Caki2 (cell line): ENCODE results near the gene C1orf35. TPM values are rescaled to one million over a fixed set of nuclear protein-coding genes. Genes with fewer than 3 reads are reported as not detected.
A peak's percentile ranks its signal among the peaks of the same experiment; 100 is the strongest.

Experiments
- DNase-seq: peaks from one replicate; pipeline ENCODE4 v3.0.0-alpha.2; 2015; ENCODE audit warnings: low read depth
- in situ Hi-C: cut with HindIII; loops from 2 replicates; pipeline ENCODE4 v1.10.0; 2016; ENCODE audit warnings: low sequenced_read_pairs, low pct_unique_long_range_greater_than_20kb, mixed read lengths
- total RNA-seq: library from RNA; depleted of rRNA; stranded (reverse); fragments of >200 nt; shearing (Covaris generic); gene quantifications from 2 replicates; pipeline ENCODE4 v1.2.3, GENCODE V29; 2014; ENCODE audit warnings: low replicate concordance

Gene C1orf35
- total RNA-seq, 1 experiment from 2014 or later: 61.2 TPM

DNA sequence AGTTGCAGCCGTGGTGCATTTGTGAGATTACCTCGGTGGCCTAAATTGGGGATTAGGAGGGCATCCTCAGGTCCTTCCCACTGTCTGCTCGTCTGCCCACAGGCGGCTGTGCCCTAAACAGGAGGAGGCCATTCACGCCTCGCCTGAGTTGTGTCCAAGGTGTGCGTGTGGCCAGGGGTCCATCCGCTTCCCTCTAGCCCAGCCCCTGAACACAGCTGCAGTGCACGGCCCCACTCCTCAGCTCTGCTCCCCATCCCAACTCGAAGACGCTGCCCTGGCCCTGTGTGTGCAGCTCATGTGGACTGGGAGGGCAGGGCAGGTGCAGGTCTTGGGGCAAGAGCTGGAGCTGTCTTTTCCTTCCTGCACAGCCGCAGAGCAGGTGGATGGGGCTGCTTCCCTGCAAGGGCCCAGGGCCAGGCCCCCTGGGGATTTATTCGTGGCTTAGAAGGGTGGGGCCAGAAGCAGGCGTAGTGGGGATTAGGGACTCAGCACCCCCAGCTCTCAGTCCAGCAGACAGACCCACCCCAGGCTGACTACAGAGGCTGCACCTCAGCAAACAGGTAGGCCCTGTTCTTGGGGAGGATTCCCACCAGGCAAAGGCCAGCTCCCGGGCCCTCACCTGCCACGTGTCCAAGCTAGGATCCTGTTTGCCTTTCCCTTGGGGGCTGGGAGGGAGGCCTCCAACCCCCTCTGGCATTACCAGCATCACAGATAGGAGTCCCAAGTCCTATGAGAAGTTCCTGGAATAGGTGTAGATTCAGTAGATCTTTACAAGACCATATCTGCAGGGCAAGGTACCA lies 41.3 kb upstream of the C1orf35 start:
- DNase-seq: no peak
- in situ Hi-C loops: no loop called here

DNA sequence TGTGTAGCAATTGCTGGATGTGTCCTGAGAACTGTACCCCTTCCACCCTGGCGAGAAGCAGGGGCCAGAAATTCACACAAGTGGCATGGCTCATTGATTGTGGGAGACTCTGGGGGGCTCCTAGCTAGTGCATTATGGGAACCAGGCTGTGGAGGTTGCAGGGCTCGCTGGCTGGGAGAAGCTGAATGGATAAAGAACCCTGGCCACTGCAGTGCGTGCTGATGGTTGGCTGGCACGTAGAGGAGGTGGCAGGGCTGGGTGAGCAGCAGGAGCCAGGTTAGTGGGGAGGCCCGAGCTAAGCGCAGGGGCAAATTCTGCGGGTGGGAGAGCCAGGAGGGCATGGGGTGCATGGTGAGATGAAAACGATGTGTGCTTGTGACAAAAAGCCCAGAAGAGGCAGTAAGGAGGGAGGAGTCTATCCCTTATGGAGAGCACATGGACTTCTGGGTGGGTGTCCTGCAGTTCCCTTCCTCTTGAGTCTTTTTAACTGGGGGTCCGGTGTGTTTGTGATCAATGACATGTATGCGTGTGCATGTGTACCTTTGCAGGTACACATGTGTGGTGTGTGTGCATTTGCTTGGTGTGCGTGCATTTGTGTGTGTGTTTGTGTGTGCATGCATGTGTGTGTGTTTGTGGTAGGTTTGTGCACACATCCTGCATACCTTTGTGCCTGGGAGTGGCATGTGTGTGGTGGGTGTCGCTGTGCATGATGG lies 40.5 kb upstream of the C1orf35 start:
- DNase-seq: no peak
- in situ Hi-C loops: no loop called here

DNA sequence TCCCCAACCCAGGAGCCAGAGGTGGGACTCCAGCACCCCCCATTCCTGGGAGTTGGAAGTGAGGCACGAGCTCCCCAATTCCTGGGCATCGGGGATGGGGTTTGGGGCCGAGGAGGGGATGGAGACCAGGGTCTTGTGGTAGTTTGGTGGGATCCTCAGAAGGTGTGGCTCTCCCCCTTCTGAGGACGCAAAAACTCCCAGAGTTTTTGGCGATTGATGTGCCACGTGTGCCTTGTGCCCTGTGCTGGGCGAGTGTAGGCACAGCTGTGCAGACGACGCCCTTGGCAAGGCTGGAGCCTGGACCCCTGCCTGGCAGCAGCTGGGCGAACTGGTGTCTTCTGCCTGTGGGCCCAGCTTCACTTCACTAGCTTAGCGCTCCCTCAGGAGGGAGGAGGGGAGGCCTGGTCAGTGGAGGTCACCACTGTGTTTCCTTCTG lies 39.6 kb upstream of the C1orf35 start:
- in situ Hi-C loops: no loop called here
- DNase-seq: no peak

DNA sequence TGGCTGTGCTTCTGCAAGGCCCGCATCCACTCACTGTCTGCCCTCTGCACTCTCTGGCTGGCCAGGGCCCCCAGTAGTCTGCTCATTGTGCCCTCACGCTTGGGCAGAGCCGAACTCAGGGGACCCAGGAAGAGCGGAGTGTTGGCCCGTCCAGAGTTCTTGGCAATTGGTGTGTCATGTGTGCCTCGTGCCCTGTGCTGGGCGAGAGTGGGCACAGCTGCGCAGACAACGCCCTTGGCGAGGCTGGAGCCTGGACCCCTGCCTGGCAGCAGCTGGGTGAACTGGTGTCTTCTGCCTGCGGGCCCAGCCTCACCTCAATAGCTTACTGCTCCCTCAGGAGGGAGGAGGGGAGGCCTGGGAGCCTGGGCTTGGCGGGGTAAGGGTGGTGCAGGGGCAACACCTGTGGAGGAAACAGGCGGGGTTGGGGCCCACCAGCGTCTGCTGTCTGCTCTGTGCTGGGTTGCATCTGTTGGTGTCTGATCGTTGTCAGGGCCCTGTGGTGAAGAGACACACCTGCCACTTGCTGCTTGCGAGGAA lies 39.1 kb upstream of the C1orf35 start:
- in situ Hi-C loops: no loop called here
- DNase-seq: no peak

DNA sequence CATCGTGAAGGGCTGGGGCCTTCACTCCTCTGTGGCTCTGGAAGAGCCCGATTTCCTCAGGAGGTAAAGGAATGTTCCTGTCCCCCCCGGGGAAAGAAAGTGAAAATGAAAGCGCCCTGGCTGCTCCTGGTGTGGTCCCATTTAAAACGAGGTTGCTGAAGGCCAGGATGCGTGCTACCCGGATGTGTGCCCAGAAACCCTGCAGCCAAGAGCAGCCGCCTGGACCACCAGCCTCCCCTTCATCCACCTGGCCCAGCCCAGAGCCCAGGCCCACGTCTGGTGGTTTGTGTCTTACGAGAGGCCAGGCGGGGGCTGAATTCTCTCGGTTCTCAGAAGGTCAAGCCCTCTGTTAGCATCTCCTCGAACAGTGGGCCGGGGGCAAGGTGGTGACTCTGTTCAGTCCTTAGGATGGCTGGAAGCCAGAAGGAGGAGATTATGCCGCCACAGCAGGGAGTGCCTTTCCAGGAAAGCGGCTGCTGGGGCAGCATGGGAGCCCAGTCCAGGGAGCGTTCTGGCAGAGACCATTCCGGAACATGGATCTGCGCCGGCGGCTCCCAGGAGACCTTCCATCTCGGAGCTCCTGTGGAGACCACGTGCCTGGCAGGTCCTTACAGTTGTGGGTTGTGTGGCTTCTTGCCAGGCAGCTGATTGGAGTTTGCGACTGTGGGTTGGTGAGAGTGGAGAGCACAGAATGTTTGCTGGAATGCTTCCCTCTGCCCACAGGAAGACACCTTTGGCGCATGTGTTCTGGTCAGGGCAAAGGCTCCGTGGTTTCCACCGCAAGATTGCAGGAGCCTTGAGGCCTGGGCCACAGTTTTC lies 38.3 kb upstream of the C1orf35 start:
- no peak for DNase-seq
- in situ Hi-C loops: no loop called here

DNA sequence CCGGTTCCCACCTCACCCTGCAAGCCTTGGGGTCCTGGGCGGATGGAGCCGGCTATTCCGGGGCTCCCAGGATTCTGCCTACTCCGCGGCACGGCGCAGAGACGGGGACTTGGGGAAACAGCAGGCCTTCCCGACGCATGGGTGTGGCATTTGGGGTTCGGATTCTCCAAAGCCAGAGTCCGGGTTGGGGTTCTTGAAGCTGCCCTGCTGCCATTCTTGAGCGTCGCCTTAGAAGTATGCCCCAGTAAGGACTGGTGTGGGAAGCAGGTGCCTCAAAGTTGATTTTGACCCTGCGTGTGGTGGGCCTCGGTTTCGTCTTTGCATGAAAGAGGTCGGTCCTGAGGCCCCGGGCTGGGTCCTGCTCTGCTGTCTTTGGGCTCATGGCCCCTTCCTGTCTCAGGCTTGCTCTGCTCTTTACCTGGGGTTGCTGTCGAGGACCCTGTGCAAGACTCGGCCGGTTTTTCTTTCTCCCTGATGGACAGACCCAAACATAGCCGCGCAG lies 37.6 kb upstream of the C1orf35 start:
- in situ Hi-C loops: no loop called here
- peak; percentile 17 for DNase-seq

DNA sequence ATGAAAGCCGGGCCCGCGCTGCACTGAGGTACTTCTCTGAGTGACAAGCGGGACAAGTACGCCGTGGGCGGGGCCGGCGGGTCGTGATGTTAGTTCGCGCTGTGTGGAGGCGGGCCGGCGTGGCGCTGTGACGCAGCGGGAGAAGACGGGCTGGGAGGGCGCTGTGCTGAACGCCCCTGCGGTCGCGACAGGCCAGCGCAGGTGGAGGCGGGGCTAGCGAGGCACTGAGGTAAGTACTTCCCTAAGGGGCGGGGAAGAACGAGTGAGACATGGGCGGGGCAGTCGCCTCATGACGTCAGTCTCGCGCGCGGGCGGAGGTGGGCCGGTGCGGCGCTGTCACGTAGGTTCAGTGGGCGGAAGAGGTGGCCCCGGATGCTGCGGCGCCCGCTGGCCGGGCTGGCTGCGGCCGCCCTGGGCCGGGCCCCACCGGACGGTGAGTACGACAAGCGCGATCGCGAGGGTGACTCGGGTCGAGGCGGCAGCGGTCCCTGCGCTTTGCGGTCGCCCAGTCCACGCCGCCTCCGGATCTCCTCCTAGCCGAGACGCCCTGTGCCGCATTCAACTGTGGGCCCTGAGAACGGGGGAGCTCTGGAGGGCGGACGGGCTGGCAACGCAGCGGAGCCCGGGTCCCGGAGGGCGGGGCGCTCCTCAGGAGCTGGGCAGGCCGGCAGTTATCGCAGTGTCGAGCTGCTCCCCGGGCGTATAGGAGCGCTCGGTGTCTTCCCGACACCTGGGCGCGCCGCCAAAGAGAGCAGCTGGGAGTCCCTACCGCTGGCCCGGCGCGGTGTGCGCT lies 37.0 kb upstream of the C1orf35 start, which contains the start of gene GUK1:
GUK1 (plus strand) TSS at position 349 of the 793 bp plus-strand sequence; CDS start at position 373, 24 bp downstream.
- DNase-seq: peak; percentile 100
- in situ Hi-C loops: no loop called here

DNA sequence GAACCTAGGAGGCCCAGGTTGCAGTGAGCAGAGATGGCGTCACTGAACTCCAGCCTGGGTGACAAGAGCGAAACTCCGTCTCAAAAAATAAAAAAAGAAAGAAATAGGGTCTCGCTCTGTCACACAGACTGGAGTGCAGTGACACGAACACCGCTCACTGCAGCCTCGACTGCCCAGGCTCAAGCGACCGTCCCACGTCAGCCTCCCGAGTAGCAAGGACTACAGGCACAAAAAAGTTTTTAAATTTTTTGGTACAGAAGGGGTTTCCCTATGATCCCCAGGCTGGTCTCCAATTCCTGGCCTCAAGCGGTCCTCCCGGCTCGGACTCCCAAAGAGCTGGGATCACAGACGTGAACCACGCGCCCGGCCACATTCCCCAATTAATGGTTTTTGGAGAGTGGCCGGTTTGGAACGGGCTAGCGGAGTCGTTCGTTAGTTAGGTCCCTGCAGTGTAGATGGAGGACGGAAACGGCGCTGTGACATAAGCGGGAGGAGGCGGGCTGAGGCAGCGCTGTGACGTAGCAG lies 36.3 kb upstream of the C1orf35 start:
- in situ Hi-C loops: no loop called here
- no peak for DNase-seq

DNA sequence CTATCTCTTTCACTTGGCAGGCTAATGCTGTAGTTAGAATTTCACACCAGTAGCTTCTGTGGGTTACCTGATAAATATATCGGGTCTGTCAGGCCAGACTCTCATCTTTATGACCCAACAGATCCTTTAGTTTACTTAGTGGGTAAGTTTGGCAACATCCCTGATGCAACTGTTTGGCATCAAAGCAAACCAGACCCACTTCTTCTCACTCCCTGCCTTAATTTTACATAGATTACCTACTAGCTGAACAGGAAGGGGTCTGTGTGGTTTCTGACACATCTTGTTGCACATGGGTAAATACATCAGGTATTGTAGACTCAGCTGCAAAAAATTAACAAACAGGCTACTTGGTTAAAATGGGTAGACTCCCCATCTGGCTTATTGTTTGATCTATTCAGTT lies 33.8 kb upstream of the C1orf35 start:
- in situ Hi-C loops: no loop called here
- DNase-seq: no peak

DNA sequence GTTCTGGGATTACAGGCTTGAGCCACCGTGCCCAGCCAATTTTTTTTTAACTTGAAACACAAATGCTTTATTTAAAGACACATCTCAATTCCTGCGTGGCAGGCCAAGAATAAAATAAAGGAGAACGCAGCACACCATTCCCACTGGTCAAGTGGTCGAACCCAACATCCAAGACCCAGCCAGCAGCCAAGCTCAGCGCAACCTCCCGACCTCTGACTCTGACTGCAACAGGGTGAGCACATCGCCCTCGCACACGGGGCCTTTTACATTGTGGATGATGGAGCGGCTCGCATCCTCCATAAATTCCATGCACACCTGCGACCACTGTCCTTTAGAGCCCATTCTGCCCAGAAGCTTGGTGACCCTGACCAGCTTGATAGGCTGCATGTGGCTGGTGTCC lies 31.5 kb upstream of the C1orf35 start:
- in situ Hi-C loops: no loop called here
- DNase-seq: no peak

DNA sequence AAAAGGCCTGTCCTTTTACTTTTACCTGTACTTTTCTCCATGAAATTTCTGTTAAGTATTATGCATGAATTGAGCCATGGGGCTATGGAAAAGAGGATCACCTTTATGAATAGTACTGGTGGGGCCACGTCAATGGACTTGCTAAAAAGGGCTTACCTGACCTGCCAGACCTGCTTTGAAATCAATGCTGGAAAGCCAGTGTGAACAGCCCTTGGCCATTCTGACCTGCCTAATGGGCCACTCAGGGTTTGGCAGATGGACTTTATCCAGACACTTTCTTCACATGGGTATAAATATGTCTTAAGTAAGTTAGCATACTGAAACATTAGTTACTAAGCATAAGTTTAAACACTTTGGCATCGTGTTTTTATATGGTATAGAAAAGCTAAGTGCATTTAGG lies 28.6 kb upstream of the C1orf35 start:
- in situ Hi-C loops: no loop called here
- DNase-seq: no peak

DNA sequence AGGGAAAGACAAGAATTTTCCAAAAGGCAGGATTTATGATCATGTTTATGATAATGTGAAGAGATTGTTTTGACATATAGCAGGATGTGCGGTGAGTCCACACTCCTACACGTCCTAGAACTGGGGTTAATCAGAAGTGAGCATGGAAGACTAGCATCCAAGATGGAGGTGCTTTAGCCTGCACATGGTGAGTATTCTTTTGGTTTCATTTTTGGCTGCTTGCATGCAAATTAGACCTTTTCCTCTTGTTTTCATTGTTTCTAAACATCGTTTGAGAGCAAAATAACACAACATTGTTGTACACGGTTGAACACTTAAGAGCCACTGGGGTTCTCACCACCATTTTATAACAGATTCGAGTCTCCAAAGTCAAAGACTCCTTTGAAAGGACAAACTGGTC lies 22.1 kb upstream of the C1orf35 start:
- in situ Hi-C loops: no loop called here

DNA sequence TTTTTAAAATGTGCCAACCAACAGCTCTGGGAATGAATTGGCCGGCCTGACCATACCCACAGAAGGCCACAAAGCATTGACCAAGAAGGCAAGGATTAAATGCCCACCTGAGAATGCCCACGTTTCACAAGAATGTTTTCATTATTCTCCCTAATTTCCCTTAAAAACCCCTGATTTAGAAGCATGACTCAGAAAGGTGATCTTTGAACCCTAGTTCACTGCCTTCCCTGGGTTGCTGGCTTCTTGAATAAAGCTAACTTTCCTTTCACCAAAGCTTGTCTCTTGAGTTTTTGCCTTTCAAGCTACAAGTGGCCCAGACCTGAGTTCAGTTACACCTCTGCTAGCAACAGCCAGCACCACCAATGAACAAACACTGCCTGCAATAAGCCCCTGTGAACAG lies 20.4 kb upstream of the C1orf35 start:
- in situ Hi-C loops: no loop called here

More for the DNA sequence above, 22.1 kb upstream of the C1orf35 start:
- no peak for DNase-seq

DNA sequence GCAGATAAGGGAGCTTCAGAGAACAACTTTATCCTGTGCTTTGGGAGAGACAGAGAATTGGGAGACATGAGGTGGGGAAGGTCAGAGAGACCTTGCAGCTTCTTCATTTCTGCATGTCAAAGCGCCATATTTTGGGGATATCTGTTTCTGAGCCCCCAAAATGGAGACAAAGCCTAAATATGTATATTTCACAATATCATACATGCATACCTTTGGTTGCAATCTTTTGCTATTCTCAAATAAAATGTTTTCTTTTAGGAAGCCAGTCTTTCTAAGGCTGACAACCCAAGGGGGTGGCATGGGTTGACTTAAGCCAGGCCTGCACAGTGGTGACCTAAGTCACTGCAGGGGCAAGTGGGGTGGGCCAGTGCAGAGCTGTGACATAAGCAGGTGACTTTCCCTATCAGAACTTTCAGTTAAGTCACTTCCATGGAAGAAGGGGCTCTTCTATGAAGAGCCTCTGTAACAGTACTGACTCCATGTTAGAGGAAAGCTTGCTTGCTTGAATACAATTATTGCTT lies 19.9 kb upstream of the C1orf35 start:
- in situ Hi-C loops: no loop called here
- DNase-seq: no peak

More for the DNA sequence above, 20.4 kb upstream of the C1orf35 start:
- DNase-seq: no peak

DNA sequence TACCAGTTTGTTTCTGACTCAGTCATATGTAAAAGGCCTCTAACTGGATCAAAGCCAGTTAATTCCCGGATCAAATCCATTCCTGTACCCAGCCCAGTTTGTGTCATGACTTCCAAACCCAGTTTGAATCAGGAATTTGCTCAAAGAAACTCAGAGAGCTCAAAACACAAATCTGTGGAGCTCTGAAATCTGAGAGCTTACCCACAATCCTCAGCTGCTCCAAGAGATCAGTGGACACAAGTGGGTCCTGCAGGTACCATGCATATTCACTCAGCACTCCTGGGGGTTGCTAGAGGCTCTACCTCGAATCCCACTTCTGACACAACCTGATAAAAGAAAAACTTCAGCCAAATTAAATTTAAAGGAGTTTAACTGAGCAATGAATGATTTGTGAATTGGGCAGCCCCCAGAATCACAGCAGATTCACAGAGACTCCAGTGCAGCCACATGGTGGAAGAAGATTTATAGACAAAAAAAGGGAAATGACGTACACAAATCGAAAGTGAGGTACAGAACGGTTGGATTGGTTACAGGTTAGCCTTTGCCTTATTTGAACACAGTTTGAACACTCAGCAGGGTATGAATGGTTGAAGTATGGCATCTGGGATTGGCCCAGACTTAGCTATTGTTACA lies 17.8 kb upstream of the C1orf35 start:
- DNase-seq: no peak
- in situ Hi-C loops: no loop called here

DNA sequence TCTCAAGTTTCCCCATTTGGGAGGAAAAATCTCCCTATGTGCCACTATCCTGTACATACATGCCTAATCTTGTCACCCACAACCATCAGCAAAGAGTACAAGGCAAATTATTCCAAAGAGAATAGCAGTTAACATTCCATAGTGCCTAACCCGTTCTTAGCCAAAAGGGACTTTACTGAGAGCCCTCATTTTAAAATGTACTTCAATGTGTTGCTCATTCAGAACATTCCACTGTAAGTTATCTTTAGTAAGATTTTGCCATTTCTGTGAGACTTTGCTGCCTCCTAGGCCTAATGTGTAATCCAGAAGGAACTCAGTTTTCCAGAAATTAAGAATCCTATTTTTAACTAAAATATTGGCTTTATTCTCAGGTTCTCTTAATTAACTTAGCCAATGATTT lies 17.2 kb upstream of the C1orf35 start:
- no peak for DNase-seq
- in situ Hi-C loops: no loop called here

DNA sequence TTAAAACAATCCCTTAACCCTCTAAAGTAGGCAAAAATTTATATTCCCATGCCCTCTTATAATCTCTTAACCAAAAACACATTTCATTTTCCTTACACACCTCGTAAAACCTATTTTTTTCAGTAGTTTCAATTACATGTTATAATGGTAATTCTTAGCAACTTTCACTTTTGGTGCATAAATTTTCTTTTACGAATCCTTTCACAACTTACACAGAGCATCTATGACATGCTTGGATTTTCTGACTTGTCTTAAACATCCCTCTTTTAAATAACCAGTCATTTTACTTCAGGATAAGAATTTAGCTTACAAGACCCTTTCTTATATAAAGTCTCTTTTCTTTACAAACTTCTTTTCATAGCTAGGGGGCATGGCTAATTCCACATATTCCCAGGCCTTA lies 14.9 kb upstream of the C1orf35 start:
- DNase-seq: no peak
- in situ Hi-C loops: no loop called here
